ENCODE data around the gene PCDH15. TPM values are rescaled to one million over a fixed set of nuclear protein-coding genes. Genes with fewer than 3 reads are reported as not detected.

PCDH15 gene
- total RNA-seq, 1 donor, result under 0.01 TPM

- Histone ChIP-seq H3K4me1 (ENCODE audit: insufficient read depth, low read length) (no peaks in the 10 kb centered on the region), H3K9me3 (ENCODE audit: low read depth, low read length) (no peaks in the 10 kb centered on the region), H3K27me3 (ENCODE audit: insufficient read depth, low read length) (no peaks in the 10 kb centered on the region), H3K4me3 (ENCODE audit: low read length) (no peak overlapping the region)
These were observed 140.6 kb downstream of the PCDH15 start for GRCh38 chr10:54660397-54660796.

- Histone ChIP-seq H3K27me3 (ENCODE audit: insufficient read depth, low read length) (no peaks in the 10 kb centered on the region), H3K4me3 (ENCODE audit: low read length) (no peak overlapping the region)
These were observed 144.4 kb downstream of the PCDH15 start for GRCh38 chr10:54656643-54657042.

GRCh38 chr10:54653518-54653917, 147.5 kb downstream of the PCDH15 start:
- no peaks in the 10 kb centered on the region for H3K27me3 ChIP-seq (ENCODE audit: insufficient read depth, low read length)
- H3K4me3 ChIP-seq (ENCODE audit: low read length), result no peak overlapping the region
- no peaks in the 10 kb centered on the region for H3K9me3 ChIP-seq (ENCODE audit: low read depth, low read length)
- no peaks in the 10 kb centered on the region for H3K4me1 ChIP-seq (ENCODE audit: insufficient read depth, low read length)

More at GRCh38 chr10:54656643-54657042, 144.4 kb downstream of the PCDH15 start:
- Histone ChIP-seq H3K4me1 (ENCODE audit: insufficient read depth, low read length) (no peaks in the 10 kb centered on the region), H3K9me3 (ENCODE audit: low read depth, low read length) (no peaks in the 10 kb centered on the region)

GRCh38 chr10:54650547-54650946, 150.5 kb downstream of the PCDH15 start:
- Histone ChIP-seq H3K4me1 (ENCODE audit: insufficient read depth, low read length) (no peaks in the 10 kb centered on the region), H3K4me3 (ENCODE audit: low read length) (no peak overlapping the region), H3K9me3 (ENCODE audit: low read depth, low read length) (no peaks in the 10 kb centered on the region), H3K27me3 (ENCODE audit: insufficient read depth, low read length) (no peaks in the 10 kb centered on the region)

GRCh38 chr10:54622017-54622416, 179.0 kb downstream of the PCDH15 start:
- no peak overlapping the region for H3K4me3 ChIP-seq (ENCODE audit: low read length)
- no peaks in the 10 kb centered on the region for H3K9me3 ChIP-seq (ENCODE audit: low read depth, low read length)
- H3K4me1 ChIP-seq (ENCODE audit: insufficient read depth, low read length), result no peaks in the 10 kb centered on the region
- H3K27me3 ChIP-seq (ENCODE audit: insufficient read depth, low read length), result no peaks in the 10 kb centered on the region

GRCh38 chr10:54620352-54620751, 180.7 kb downstream of the PCDH15 start:
- no peaks in the 10 kb centered on the region for H3K9me3 ChIP-seq (ENCODE audit: low read depth, low read length)
- no peaks in the 10 kb centered on the region for H3K27me3 ChIP-seq (ENCODE audit: insufficient read depth, low read length)
- no peaks in the 10 kb centered on the region for H3K4me1 ChIP-seq (ENCODE audit: insufficient read depth, low read length)
- H3K4me3 ChIP-seq (ENCODE audit: low read length), result no peak overlapping the region

- H3K4me1 ChIP-seq (ENCODE audit: insufficient read depth, low read length), result no peaks in the 10 kb centered on the region
- H3K9me3 ChIP-seq (ENCODE audit: low read depth, low read length), result no peaks in the 10 kb centered on the region
- H3K27me3 ChIP-seq (ENCODE audit: insufficient read depth, low read length), result no peaks in the 10 kb centered on the region
- no peak overlapping the region for H3K4me3 ChIP-seq (ENCODE audit: low read length)
These were observed 187.0 kb downstream of the PCDH15 start for GRCh38 chr10:54614072-54614471.

GRCh38 chr10:54613162-54613561, 187.9 kb downstream of the PCDH15 start:
- Histone ChIP-seq H3K4me3 (ENCODE audit: low read length) (no peak overlapping the region), H3K9me3 (ENCODE audit: low read depth, low read length) (no peaks in the 10 kb centered on the region), H3K27me3 (ENCODE audit: insufficient read depth, low read length) (no peaks in the 10 kb centered on the region), H3K4me1 (ENCODE audit: insufficient read depth, low read length) (no peaks in the 10 kb centered on the region)

GRCh38 chr10:54609423-54609822, 191.6 kb downstream of the PCDH15 start:
- H3K9me3 ChIP-seq (ENCODE audit: low read depth, low read length), result no peaks in the 10 kb centered on the region
- no peaks in the 10 kb centered on the region for H3K27me3 ChIP-seq (ENCODE audit: insufficient read depth, low read length)
- no peak overlapping the region for H3K4me3 ChIP-seq (ENCODE audit: low read length)
- no peaks in the 10 kb centered on the region for H3K4me1 ChIP-seq (ENCODE audit: insufficient read depth, low read length)

- H3K4me1 ChIP-seq (ENCODE audit: insufficient read depth, low read length), result no peaks in the 10 kb centered on the region
- no peaks in the 10 kb centered on the region for H3K9me3 ChIP-seq (ENCODE audit: low read depth, low read length)
- H3K27me3 ChIP-seq (ENCODE audit: insufficient read depth, low read length), result no peaks in the 10 kb centered on the region
- H3K4me3 ChIP-seq (ENCODE audit: low read length), result no peak overlapping the region
These were observed 193.0 kb downstream of the PCDH15 start for GRCh38 chr10:54607983-54608382.

GRCh38 chr10:54594289-54594688, 206.7 kb downstream of the PCDH15 start:
- Histone ChIP-seq H3K27me3 (ENCODE audit: insufficient read depth, low read length) (no peaks in the 10 kb centered on the region), H3K4me3 (ENCODE audit: low read length) (no peak overlapping the region), H3K4me1 (ENCODE audit: insufficient read depth, low read length) (no peaks in the 10 kb centered on the region), H3K9me3 (ENCODE audit: low read depth, low read length) (no peaks in the 10 kb centered on the region)

- H3K4me3 ChIP-seq (ENCODE audit: low read length), result no peak overlapping the region
- no peaks in the 10 kb centered on the region for H3K4me1 ChIP-seq (ENCODE audit: insufficient read depth, low read length)
These were observed 213.1 kb downstream of the PCDH15 start for GRCh38 chr10:54587971-54588370.

GRCh38 chr10:54585572-54585971, 215.5 kb downstream of the PCDH15 start:
- Histone ChIP-seq H3K4me1 (ENCODE audit: insufficient read depth, low read length) (no peaks in the 10 kb centered on the region), H3K27me3 (ENCODE audit: insufficient read depth, low read length) (no peaks in the 10 kb centered on the region), H3K4me3 (ENCODE audit: low read length) (no peak overlapping the region), H3K9me3 (ENCODE audit: low read depth, low read length) (no peaks in the 10 kb centered on the region)

More at GRCh38 chr10:54587971-54588370, 213.1 kb downstream of the PCDH15 start:
- no peaks in the 10 kb centered on the region for H3K27me3 ChIP-seq (ENCODE audit: insufficient read depth, low read length)
- H3K9me3 ChIP-seq (ENCODE audit: low read depth, low read length), result no peaks in the 10 kb centered on the region

GRCh38 chr10:54577682-54578081, 223.3 kb downstream of the PCDH15 start:
- Histone ChIP-seq H3K9me3 (ENCODE audit: low read depth, low read length) (no peaks in the 10 kb centered on the region), H3K27me3 (ENCODE audit: insufficient read depth, low read length) (no peaks in the 10 kb centered on the region), H3K4me3 (ENCODE audit: low read length) (no peak overlapping the region), H3K4me1 (ENCODE audit: insufficient read depth, low read length) (no peaks in the 10 kb centered on the region)

- Histone ChIP-seq H3K4me3 (ENCODE audit: low read length) (no peak overlapping the region), H3K4me1 (ENCODE audit: insufficient read depth, low read length) (no peaks in the 10 kb centered on the region), H3K9me3 (ENCODE audit: low read depth, low read length) (no peaks in the 10 kb centered on the region), H3K27me3 (ENCODE audit: insufficient read depth, low read length) (no peaks in the 10 kb centered on the region)
These were observed 224.5 kb downstream of the PCDH15 start for GRCh38 chr10:54576541-54576940.

GRCh38 chr10:54559498-54559897, 241.5 kb downstream of the PCDH15 start:
- H3K4me3 ChIP-seq (ENCODE audit: low read length), result no peak overlapping the region

GRCh38 chr10:54554028-54554427, 247.0 kb downstream of the PCDH15 start:
- H3K9me3 ChIP-seq (ENCODE audit: low read depth, low read length), result no peaks in the 10 kb centered on the region
- no peaks in the 10 kb centered on the region for H3K4me1 ChIP-seq (ENCODE audit: insufficient read depth, low read length)
- H3K27me3 ChIP-seq (ENCODE audit: insufficient read depth, low read length), result no peaks in the 10 kb centered on the region
- H3K4me3 ChIP-seq (ENCODE audit: low read length), result no peak overlapping the region

More at GRCh38 chr10:54559498-54559897, 241.5 kb downstream of the PCDH15 start:
- Histone ChIP-seq H3K4me1 (ENCODE audit: insufficient read depth, low read length) (no peaks in the 10 kb centered on the region), H3K9me3 (ENCODE audit: low read depth, low read length) (no peaks in the 10 kb centered on the region), H3K27me3 (ENCODE audit: insufficient read depth, low read length) (no peaks in the 10 kb centered on the region)
